ENCODE measurements around the gene HOXD12. TPM values are rescaled to one million over a fixed set of nuclear protein-coding genes. Genes with fewer than 3 reads are reported as not detected.

HOXD12 gene
- total RNA-seq, 1 donor from 2014 or later = not detected

DNA sequence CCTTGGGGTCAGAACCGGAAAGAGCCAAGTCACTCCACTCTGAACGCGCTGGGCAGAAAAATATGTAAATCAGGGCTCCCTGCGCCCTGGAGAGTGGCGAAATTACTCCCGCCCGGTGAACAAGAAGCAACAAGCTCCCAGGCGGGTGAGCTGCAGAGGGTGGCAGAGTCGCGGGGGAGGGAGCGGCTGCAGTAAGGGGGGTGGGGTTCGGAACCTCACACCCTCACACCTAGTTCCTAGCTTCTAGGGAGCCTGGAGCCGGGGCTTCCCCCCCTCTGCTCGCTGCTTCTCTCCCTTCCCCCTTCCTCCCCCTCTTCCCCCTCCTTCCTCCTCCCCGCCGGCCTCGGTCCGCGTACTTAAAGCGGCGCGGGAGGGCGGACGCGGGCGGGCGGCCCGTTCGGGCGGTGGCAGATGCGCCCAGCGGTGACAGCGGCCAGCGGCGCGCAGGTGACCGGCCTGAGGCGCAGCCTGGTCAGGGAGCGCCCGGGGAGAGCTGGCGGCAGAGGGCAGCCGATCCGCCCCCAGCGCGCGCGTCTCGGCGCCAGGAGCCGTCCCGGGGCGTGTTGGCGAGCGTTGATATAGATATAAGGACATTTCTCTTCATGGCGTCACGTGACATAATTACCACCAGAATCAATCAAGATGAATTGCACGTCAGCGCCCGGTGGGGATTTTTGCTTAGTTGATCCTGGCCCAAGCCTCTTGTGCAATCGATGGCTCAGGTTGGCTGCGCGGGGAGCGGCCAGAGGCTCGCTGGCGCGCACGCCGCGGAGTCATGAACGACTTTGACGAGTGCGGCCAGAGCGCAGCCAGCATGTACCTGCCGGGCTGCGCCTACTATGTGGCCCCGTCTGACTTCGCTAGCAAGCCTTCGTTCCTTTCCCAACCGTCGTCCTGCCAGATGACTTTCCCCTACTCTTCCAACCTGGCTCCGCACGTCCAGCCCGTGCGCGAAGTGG is 7.3 kb downstream of the HOXD12 start, which contains the start of gene HOXD11:
Gene HOXD11, plus strand, starts transcription at position 700 of the 959 bp plus-strand sequence. Its CDS starts 76 bp downstream, at position 776.
- no peak for DNase-seq

DNA sequence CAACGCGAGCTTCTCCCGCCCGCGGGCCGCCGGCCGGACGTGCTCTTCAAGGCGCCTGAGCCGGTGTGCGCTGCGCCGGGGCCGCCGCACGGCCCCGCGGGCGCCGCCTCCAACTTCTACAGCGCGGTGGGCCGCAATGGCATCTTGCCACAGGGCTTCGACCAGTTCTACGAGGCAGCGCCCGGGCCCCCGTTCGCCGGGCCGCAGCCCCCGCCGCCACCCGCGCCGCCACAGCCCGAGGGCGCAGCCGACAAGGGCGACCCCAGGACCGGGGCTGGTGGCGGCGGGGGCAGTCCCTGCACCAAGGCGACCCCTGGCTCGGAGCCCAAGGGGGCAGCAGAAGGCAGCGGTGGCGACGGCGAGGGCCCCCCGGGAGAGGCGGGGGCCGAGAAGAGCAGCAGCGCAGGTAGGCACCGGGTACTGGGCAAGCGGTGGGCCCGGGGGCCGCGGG is 8.2 kb downstream of the HOXD12 start:
- DNase-seq = no peak

DNA sequence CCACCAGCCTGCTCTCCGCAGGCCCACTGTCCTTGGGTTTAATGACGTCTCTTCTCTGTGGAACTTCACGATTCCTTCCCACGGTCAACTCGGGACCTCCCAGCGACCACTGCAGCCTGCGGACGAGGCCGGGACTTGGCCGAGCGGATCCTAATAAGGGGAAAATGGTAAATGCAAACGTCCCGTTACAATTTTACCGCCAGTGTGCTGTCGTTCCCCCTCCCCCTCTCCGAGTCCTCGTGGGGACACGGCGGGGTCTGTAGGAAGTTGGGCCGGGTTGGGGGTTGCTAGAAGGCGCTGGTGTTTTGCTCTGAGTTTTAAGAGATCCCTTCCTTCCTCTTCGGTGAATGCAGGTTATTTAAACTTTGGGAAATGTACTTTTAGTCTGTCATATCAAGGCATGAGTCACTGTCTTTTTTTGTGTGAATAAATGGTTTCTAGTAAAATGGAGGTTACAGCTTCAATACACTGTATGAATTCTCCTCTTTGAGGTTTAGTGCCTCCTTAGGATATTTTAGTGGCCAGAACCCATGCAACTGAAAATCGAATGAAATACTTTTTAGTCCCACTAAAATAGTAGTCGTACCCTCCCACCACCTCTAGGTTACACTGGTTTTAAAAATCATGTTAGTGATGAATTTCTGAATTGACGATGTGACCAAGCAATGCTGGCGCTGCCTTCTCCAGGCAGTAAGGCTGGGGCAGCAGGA is 9.8 kb downstream of the HOXD12 start:
- DNase-seq = no peak

DNA sequence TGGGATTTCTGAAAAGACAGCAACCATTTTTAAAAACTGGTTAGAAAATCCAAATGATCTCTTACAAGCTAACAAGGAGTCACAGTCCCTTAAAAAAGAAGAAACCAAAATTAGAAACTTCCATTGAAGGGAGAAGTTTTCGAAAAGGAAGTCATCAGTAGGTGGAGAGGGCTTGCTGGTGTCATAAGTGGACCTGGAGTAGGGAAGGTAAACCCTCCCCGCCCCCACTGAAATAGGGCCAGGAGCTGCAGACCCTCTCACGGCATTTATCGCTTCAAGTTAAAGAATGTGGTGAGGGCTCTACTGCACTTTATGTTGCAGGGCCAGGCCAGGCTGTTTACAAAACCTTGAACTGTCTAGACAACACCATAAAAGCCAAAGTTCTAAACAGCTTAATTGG is 10.4 kb downstream of the HOXD12 start:
- DNase-seq = no peak

DNA sequence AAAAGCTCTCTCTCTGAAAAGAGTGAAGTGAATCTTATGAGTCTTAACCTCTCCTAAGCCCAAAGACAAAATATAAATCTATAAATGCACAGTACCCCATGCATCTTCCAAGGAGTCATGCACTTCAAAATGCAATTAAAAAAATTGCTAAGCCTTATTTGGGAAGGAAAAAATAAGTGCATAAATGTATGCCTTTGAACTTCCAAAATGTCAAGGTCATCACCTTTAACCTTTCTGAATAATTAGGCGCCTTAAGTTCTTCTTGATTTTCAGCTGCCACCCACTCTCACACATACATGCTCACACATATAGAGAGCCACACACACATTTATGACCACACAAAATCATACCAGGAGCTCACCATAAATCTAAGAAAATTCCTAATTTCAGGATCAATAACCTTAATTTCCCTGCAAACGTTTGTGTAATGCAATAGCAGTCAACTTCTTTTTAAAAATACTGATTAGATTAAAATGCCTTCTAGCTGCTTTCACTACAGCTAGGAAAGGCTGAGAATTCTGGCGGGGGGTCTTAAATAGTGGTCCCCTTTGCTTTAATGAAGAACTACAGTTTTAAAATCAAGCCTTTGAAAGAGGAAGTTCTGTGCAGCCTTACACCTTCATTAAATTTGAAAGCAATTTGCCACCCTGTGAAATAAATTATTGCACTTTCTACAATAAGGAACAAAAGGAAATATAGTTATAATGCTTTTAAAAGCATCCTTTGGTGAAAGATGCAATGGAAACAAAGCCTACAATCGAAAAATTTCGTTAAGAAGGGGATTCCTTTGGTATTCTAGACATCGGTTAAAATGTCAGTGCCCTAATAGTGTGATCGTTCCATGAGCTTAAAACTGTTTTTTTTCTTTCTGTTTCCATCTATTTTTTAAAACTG is 11.1 kb downstream of the HOXD12 start:
- DNase-seq = no peak

DNA sequence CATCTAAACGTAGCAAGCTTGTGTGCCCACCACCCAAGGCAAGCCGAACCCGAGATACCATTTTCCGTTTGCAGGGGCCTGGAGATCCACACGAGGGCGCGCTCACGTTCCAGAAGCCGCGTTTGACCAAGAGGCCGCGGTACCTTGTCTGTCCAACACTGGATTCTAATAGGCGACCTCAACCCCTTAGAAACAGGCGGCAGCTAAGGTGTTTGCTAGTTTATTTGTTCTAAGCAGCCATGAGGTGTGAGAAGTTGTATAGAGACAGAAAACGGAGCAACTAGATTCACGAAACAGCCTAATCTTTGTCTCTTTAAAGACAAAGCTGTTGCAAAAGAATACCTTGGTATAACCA is 11.7 kb downstream of the HOXD12 start:
- no peak for DNase-seq

DNA sequence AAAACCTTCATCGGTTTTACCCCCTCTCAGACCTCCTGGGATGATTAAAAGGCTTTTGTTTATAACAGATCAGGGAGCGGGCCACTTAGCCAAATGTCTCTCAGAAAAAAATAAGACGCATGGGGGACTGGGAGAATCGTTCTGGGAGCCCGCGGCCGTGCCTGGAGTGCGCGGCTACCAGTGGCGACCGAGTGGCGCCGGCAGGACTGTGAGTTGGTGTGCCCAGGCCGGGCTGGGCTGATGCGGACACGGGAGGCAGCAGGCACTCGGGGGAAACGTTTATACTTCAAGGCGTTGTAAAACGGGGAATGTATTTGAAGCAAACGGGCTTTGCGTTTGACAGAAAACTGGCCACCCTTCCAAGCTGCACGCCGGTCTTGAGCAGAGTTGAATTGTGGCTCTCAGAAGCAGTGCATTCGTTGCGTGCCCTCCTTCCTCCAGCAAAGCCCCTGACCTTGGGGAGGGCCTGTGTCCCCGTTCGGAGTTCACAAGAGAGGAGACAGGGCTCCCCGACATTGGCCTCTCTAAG is 12.3 kb downstream of the HOXD12 start:
- no peak for DNase-seq

DNA sequence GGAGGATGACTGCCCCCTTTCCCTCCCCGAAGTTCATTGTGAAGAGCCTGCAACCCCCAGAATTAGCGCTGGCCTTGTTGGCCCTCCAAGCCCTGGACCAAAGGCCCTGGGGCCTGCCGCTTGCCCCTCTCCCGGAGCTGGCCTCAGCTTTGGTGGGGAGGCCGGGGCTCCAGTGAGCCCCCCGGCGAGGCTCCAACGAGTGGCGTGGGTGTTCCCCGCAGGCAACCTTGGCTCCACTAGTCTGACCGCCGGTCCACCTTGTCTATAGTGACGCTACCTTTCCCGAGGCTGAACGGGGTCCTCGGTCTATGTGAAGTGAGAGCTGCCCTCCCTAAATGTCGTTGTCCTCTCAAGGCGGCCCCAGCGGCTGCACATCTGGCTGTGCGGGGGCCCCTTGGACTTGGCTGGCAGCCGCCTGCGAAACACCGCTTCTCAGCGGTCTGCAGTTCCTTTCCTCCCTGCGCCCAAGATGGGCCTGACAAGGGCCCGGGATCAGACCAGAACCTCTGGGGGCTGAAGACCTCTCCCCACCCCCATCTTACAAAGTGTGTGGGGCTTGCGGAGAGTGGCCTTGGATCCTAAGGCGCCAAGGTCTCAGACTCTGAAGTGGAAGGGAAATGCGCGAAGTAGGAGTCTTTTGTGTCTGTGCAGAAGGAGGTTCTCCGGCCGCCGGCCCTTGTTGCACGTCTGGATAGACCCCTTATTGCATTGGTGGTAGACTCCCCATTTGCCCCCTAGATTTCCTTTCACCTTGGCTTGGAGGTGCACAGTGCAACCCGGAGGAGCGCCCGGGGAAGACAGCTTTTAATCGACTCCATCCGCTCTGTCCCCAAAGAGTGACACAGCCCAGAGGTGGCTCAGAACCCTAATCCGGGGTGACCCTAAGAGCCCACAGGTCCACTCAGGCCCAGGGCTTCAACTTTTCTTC is 13.0 kb downstream of the HOXD12 start:
- no peak for DNase-seq

DNA sequence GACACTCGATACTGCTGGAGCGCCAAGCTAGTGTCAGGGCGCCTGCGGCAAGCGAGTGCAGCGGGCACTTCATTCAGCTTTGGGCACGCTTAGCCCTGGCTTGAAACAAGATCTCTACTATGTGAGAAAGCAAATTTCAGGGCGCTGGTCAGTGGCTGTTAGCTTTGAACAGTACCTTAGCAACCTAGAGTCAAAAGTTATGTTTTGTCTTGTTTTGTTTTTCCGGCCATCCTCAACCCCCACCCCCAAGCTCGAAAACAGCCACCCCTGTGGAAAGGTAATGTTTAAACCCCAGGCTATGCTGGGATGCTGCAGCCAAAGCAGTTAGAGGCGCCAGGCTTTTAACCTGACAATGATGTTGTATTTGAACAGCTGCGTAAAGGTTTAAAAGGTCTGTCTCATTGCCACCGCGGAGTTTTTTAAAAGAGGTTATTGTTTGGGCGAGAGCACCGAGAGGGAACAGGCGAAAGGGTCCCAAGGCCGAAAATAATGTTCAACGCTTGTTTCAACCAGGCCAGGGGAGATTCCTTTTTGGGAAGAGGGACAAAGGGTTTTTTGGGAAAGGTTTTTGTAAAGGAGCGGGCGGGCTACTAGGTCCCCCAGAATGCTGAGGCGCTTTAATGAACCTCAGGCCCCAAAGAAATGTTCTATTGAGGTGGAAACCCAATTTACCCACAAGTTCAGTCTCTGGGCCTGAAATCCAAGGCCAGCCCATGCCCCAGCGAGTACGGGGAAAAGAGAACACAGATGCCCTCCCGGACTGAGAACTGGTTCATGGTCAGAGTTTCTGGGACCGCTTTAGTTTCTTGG is 14.7 kb downstream of the HOXD12 start:
- no peak for DNase-seq

DNA sequence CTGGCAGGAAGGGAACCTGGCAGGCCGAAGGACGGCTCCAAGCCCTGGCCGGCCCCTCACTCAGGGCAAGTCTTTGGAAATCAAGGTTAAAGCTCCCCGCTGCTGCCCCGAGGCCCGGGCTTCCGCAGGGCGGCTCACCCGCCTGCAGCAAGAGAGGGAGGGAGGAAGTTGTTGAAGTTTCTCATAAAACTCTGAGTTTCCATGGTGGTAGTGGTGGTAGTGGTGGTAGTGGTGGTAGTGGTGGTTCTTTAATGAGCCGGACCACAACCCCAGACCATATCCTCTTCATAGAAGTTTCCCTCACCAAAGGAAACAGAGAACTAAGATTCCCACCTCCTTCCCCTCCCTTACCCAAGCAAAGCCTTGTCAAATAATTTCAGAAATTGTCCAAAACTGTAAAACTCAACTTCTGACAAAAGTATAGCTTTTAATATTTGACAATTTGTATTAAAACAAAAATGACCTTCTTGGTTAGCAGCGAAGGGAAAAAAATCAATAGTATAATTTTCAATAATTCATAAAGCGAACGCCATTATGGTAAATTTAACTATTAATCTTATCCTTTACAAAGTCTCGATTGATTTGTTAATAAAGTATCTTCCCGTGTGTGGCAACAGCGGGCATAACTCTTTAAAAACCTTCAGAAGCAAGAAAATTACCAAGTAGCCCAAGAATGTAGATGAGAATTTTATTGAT is 15.5 kb downstream of the HOXD12 start:
- DNase-seq = no peak

DNA sequence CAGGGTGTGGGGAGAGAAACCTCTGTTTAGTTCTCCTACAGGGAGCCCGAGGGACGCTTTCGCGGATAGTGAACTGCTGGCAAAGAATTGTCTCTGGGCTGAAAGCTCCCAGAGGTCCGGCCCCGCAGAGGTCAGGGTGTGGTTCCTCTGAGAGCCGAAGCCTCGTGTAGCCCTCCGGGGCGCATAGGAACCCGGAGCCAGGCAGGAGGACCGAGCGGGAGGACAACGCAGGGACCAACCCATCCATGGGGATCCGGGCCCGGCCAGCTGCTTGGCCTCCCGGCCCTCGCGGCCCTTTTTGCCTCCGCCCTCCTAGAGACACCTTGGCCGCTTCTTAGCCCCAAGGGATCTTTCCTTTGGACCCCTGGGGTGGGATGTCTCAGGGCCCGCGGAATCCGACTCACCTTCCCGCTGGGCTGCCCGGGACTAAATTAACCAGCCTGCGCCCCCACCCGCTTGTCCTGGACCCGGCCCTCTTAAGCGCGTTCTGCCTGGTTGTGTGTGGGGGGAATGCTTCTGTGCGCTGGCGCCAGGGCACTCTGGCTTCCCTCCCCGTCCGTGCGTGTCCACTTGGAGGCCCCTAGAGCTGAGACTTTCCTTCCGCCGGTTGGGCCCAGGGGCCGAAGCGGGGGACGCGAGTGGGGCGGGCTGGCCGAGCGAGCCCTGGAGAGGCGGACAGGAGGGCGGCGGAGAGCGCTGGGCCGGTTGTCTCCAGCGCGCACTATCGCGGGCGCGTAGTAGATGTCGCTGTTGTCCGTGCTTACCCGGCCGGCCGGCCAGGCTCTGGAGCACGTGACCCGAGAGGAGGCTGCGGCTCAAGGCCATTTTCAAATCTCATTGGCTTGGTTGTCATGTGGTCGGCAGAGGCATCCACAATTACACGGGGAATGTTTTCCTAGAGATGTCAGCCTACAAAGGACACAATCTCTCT is 16.6 kb downstream of the HOXD12 start, which contains the start of gene HOXD10:
Gene HOXD10, plus strand, starts transcription at position 896 of the 931 bp plus-strand sequence. CDS start 56 bp downstream, outside the sequence.
- no peak for DNase-seq

DNA sequence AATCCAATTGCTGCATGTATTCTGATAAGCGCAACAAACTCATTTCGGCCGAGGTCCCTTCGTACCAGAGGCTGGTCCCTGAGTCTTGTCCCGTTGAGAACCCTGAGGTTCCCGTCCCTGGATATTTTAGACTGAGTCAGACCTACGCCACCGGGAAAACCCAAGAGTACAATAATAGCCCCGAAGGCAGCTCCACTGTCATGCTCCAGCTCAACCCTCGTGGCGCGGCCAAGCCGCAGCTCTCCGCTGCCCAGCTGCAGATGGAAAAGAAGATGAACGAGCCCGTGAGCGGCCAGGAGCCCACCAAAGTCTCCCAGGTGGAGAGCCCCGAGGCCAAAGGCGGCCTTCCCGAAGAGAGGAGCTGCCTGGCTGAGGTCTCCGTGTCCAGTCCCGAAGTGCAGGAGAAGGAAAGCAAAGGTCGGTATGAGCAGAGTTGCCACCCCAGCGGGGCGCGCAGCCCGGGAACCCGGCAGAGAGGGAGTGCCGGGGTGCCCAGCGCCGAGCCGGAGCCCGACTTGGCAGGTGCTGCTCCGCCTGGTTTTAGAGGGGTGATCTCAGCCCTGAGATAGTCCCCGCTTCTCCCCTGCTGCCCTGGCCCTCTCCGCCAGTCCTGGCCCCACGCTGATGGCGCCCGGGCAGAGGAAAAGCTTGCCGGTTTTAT is 17.7 kb downstream of the HOXD12 start:
- DNase-seq = no peak

DNA sequence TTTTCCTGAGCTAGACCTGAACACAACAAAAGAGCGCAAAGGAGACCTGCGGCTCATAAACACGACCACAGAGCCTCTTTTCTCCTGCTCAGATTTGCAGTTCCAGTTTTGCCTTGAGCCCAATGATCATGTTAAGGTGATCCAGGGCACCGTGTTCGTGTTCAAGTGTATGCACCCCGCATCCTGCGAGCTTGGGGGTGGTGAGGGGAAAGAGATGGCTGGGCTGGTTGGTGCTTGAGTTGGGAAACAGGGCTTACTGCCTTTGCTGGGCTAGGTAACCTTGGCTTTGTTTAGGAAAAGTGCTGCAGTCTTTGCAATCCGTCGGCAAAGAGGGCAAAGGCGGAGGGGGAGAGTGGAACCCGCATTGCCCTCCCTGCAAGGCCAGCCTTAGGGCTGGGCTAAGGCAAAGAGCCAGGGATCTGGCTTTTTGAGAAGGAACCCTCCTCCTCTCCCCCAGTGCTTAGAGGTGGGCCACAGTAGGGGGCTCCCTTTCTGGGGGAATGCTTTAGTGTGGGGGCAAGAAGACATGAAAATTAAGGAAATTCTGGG is 18.3 kb downstream of the HOXD12 start:
- no peak for DNase-seq

DNA sequence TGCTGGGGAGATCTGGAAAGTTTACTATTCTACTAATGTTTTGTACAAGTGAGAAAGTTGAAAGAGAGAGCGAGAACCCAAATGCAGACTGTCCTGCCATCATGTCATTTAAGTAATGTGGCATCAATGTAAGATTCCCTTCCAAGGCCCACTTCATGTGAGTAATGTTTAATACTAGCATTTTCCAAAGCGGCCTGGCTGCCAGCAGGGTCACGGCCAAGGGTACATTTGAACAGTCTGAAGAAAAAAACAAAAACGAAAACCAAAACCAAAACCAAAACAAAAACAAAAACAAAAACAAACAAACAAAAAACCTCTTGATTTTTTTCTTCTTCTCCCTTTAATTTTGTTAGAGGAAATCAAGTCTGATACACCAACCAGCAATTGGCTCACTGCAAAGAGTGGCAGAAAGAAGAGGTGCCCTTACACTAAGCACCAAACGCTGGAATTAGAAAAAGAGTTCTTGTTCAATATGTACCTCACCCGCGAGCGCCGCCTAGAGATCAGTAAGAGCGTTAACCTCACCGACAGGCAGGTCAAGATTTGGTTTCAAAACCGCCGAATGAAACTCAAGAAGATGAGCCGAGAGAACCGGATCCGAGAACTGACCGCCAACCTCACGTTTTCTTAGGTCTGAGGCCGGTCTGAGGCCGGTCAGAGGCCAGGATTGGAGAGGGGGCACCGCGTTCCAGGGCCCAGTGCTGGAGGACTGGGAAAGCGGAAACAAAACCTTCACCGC is 19.2 kb downstream of the HOXD12 start:
- DNase-seq = no peak

DNA sequence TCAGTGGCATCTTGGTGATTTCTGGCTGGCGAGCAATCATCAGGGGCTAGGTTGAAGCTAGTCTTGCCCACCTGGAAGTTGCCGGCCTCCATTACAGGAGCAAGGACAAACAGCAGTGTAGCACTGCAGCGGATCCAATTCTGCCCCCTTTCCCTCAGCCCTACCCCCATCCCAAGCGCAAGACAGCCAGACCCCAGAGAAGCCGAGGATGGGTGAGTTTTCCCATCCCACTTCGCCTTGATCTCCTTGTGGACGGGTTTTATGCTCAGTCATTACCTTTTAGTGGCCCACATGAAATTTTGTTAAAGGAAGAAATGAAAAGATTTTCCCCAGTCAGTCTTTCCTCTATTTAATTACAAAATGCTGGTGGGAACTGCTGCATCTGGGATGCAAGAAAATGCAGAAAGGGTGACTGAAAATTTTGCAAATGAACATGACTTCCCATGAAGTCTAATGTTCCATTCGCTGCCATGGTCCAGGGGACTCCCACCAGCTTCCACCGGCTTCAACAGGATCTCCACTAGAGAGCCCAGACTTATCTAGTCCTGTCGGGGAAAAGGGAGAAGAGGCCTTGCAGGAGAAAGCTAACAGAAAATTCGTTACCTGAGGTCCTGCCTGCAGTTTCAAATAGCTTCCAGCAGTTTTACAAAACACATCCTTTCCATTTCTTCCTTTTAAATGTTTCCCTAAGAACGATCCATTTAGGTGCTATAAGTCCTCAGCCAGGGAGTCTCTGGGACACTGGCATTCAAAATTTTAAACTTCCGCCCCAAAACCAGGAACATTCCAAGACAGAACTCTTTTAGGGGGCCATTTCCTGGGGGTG is 21.0 kb downstream of the HOXD12 start:
- DNase-seq = no peak

Measured in occipital lobe (tissue), 2 donors.